KMS-11 (cell line): ENCODE data around the gene STARD13.

ENCODE experiments used
- H2AFZ ChIP-seq: fragments of 200-600 bp; sonication (generic); 2 replicates; pipeline ENCODE4 v1.6.1; 2016; ENCODE audit warnings: antibody characterized with exemption, mixed run types, low read depth
- H3K27ac ChIP-seq: fragments of 200-600 bp; sonication (generic); 2 replicates; pipeline ENCODE4 v1.6.1; 2016; ENCODE audit warnings: mild to moderate bottlenecking, mixed run types
- H3K27me3 ChIP-seq: fragments of 200-600 bp; sonication (generic); 2 replicates; pipeline ENCODE4 v1.6.1; 2017; ENCODE audit warnings: mild to moderate bottlenecking, low read depth, mixed run types, moderate library complexity; ENCODE audit not compliant: insufficient read depth
- H3K36me3 ChIP-seq: fragments of 200-600 bp; sonication (generic); 2 replicates; pipeline ENCODE4 v1.6.1; 2017; ENCODE audit warnings: mild to moderate bottlenecking, mixed run types; ENCODE audit not compliant: insufficient read depth
- H3K4me1 ChIP-seq: fragments of 200-600 bp; sonication (generic); 2 replicates; pipeline ENCODE4 v1.6.1; 2016; ENCODE audit warnings: mild to moderate bottlenecking, low read depth, mixed run types; ENCODE audit not compliant: poor library complexity, severe bottlenecking
- H3K4me2 ChIP-seq: fragments of 200-600 bp; sonication (generic); 2 replicates; pipeline ENCODE4 v1.7.0; 2016; ENCODE audit warnings: mild to moderate bottlenecking, mixed run types
- H3K4me3 ChIP-seq: fragments of 200-600 bp; sonication (generic); IDR thresholded peaks from 2 replicates; pipeline ENCODE4 v1.6.1; 2017; ENCODE audit warnings: low read depth, low read length, mixed read lengths; ENCODE audit not compliant: insufficient read depth
- H3K79me2 ChIP-seq: fragments of 200-600 bp; sonication (generic); 2 replicates; pipeline ENCODE4 v1.6.1; 2016; ENCODE audit warnings: low read depth, mixed run types; ENCODE audit not compliant: insufficient read depth
- H3K9ac ChIP-seq: fragments of 200-600 bp; sonication (generic); 2 replicates; pipeline ENCODE4 v1.6.1; 2016; ENCODE audit warnings: mild to moderate bottlenecking, mixed run types
- H4K20me1 ChIP-seq: fragments of 200-600 bp; sonication (generic); 2 replicates; pipeline ENCODE4 v1.6.1; 2016; ENCODE audit warnings: mild to moderate bottlenecking, mixed run types; ENCODE audit not compliant: insufficient read depth
- CTCF ChIP-seq: fragments of 200-600 bp; sonication (generic); conservative IDR thresholded peaks from 2 replicates; pipeline ENCODE4 v1.6.1; 2017; ENCODE audit warnings: low read depth, mild to moderate bottlenecking, antibody characterized with exemption, low read length, moderate library complexity, mixed read lengths

The STARD13 gene

DNA sequence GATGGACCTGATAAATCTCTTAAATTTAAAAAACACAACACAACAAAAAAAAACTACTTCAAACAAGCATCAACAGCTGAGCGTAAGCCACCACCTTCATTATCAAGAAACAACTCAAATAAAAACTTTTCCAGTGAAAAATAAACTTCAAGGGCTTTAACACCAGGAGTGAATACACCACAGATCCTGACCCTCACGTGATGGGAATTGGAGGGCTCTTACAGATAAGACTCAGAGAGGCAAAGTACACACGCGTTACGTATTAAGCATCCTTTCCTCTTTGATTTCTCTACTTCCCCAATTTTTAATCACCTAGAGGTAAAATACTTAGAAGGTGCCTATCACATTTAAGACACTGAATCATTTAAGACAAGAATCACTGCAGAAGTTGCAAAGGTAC is 573 bp upstream of the STARD13 start:
- Histone ChIP-seq H3K4me2 (peak overlapping the region; percentile 21), H3K4me3 (no peak overlapping the region), H4K20me1 (no peaks in the 10 kb centered on the region), H3K36me3 (no peaks in the 10 kb centered on the region), H2AFZ (peak overlapping the region; percentile 57), H3K4me1 (no peaks in the 10 kb centered on the region), H3K79me2 (no peaks in the 10 kb centered on the region), H3K27me3 (no peaks in the 10 kb centered on the region), H3K9ac (no peak overlapping the region), H3K27ac (no peak overlapping the region)
- no peak for TF ChIP-seq CTCF

DNA sequence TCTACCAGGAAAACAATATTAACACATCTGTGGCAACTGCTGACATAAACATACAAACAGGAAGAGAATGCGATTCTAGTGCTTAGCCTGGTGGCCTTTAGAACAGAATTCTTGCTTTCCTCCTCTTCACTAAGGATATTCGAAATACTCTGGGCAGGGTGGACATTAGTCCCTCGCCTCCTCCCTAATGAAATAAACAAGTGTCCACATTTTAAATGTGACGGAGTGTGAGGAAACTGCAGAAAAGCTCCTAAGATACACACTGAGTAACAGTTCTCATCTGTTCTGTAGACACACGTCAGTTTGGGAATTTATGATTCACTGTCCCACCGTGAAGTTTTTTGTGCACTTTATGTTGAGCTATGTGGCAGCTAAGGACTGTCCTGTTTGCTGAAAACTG is 639 bp downstream of the STARD13 start:
- Histone ChIP-seq H3K27ac (no peak overlapping the region), H2AFZ (peak overlapping the region; percentile 57; the same call in 1 of the 2 replicates), H3K9ac (no peak overlapping the region), H3K36me3 (no peaks in the 10 kb centered on the region), H3K27me3 (no peaks in the 10 kb centered on the region), H3K79me2 (no peaks in the 10 kb centered on the region), H3K4me3 (no peak overlapping the region), H3K4me2 (no peak overlapping the region), H4K20me1 (no peaks in the 10 kb centered on the region), H3K4me1 (no peaks in the 10 kb centered on the region)
- TF ChIP-seq CTCF = no peak

DNA sequence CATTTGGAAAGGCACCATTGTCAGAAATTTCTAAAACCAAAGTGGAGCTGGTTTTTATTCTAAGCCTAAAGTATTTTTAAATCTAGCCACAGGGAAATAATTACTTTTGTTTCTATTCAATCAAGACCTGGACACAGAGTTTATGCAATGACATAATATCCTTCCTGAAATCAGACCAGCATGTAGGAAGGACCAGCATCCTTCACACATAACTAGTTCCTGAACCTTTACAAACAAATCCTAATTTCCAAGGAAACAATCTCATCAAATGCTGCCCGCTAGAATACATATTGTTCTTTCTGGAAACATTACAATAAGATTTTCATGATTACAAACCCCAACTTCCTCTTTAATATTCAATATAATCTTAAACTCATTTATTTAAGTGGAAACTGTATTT is 1.5 kb downstream of the STARD13 start:
- Histone ChIP-seq H2AFZ (no peak overlapping the region), H3K27ac (no peak overlapping the region), H3K36me3 (no peaks in the 10 kb centered on the region), H3K9ac (no peak overlapping the region), H3K79me2 (no peaks in the 10 kb centered on the region), H3K4me3 (no peak overlapping the region), H3K27me3 (no peaks in the 10 kb centered on the region), H4K20me1 (no peaks in the 10 kb centered on the region), H3K4me1 (no peaks in the 10 kb centered on the region), H3K4me2 (no peak overlapping the region)
- TF ChIP-seq CTCF = no peak

GRCh38 chr13:33283195-33283911 is 2.2 kb downstream of the STARD13 start:
- Histone ChIP-seq H3K36me3 (no peaks in the 10 kb centered on the region), H3K27ac (no peak overlapping the region), H3K4me2 (no peak overlapping the region), H4K20me1 (no peaks in the 10 kb centered on the region), H2AFZ (no peak overlapping the region), H3K79me2 (no peaks in the 10 kb centered on the region), H3K9ac (no peak overlapping the region), H3K4me1 (no peaks in the 10 kb centered on the region), H3K4me3 (no peak overlapping the region), H3K27me3 (no peaks in the 10 kb centered on the region)
- no peak for TF ChIP-seq CTCF
